Pancreas (tissue), 10 donors: ENCODE data around the gene COLEC11. TPM values are rescaled to one million over a fixed set of nuclear protein-coding genes. Genes with fewer than 3 reads are reported as not detected.
A peak's percentile ranks its signal among the peaks of the same experiment; 100 is the strongest.

Experiments used
- ATAC-seq, 4 donors: fragments of 200-7000 bp; cut with Tn5 transposase; one replicate each; pipeline versions ENCODE4 v1.8.0 to v1.9.1; 2020; ENCODE audit warnings: mild to moderate bottlenecking in 4 of 4, moderate library complexity in 4 of 4
- DNase-seq, 6 donors: peaks; one replicate each; pipeline ENCODE4 v3.0.0-alpha.2; 2020
- FAIRE-seq: peaks from 2 replicates; lab custom pipeline; 2012; peaks lifted over from hg19 to GRCh38; lab: Jason Lieb, UNC
- H3K27ac ChIP-seq, 4 donors: fragments of 200-600 bp; sonication (generic); 1 replicate in 3 of 4; 2 replicates in 1 of 4; pipeline versions ENCODE4 v1.5.0 to v1.8.0; 2020
- H3K27me3 ChIP-seq, 4 donors: fragments of 200-600 bp; one replicate each; pipeline ENCODE4 v1.8.0; 2021
- H3K36me3 ChIP-seq, 3 donors: fragments of 200-600 bp; sonication (generic) in 1 of 3; one replicate each; pipeline versions ENCODE4 v1.5.0 to v1.8.0; 2020 to 2021
- H3K4me1 ChIP-seq, 3 donors: fragments of 200-600 bp; one replicate each; pipeline ENCODE4 v1.8.0; 2021
- H3K4me3 ChIP-seq, 4 donors: fragments of 200-600 bp; sonication (generic) in 2 of 4; one replicate each; pipeline versions ENCODE4 v1.5.0 to v1.8.0; 2020 to 2021
- H3K9me3 ChIP-seq, 4 donors: fragments of 200-600 bp; one replicate each; pipeline ENCODE4 v1.8.0; 2021
- CTCF ChIP-seq, 4 donors: fragments of 200-600 bp; sonication (generic) in 3 of 4; IDR thresholded peaks; one replicate each; pipeline versions ENCODE4 v1.5.0 to v1.8.0; 2021; ENCODE audit warnings: antibody characterized with exemption in 4 of 4
- WGBS, 2 donors: extraction: QIAGEN DNeasy Blood & Tissue Kit; methylation state at CpG; one replicate each; pipeline ENCODE4 v1.1.7; 2013; 5-methylcytosine and 5-hydroxymethylcytosine counted together
- intact Hi-C, 3 donors: fragments of 100-400 bp; cut with DNase I; formaldehyde crosslinking; loops; one replicate each; pipeline versions ENCODE4 v1.11.1 to v1.14.2; 2022
- polyA plus RNA-seq, 2 donors: library from polyadenylated mRNA; stranded (reverse); fragments of 200-250 nt; gene quantifications; one replicate each; pipeline ENCODE4 v1.2.3, GENCODE V29; 2013
- total RNA-seq, 6 donors: library from RNA; stranded (reverse); fragmentation: NEBNext Ultra II Directional in 4 of 6; extraction: Animal tissue kit (Norgen Biotek cat#: 25700) in 4 of 6; gene quantifications; one replicate each; pipeline versions ENCODE4 v1.2.1 to v1.2.4, GENCODE V29; 2021 to 2023
- donor health status: healthy with polysubstance abuse.
- donor health status: DM: no; HTN: no; CAD: no; lungs with moderate emphysema.
- donor health status: DM: no; HTN: no; CAD: no.
- donor health status: control.
- donor health status: control.
- donor health status: Bipolar disorder and iron deficiency.
- donor health status: DM: yes; HTN: yes; CAD: no.
- donor health status: DM: no; HTN: no; CAD: no.
- donor health status: DM: no; HTN: no; CAD: no.
- donor health status: DM: yes; HTN: yes; CAD: no.

COLEC11 gene
- total and polyA plus RNA-seq, 8 donors, result 2.0 to 11.9 (median 3.5) TPM

GRCh38 chr2:3603536-3604206 lies 8.8 kb downstream of the COLEC11 start:
- FAIRE-seq, result no peak
- ATAC-seq, result no peak
- no peak for DNase-seq
- Histone ChIP-seq H3K36me3 (no peaks in the 10 kb centered on the region), H3K9me3 (no peaks in the 10 kb centered on the region), H3K4me3 (no peak overlapping the region), H3K4me1 (no peaks in the 10 kb centered on the region), H3K27me3 (no peaks in the 10 kb centered on the region), H3K27ac (no peak overlapping the region)
- 82 to 90% methylated on average over 19 of the region's 19 CpGs for WGBS, 2 donors
- intact Hi-C loops, result no loop called here
- no peak for TF ChIP-seq CTCF (IDR thresholded peaks at IDR 0.05)

- no peaks in the 10 kb centered on the region for H3K36me3 ChIP-seq
- no peak for ATAC-seq
- H3K27me3 ChIP-seq, result no peaks in the 10 kb centered on the region
- TF ChIP-seq CTCF (IDR thresholded peaks at IDR 0.05), result no peak
- H3K4me3 ChIP-seq, result no peak overlapping the region
- FAIRE-seq, result no peak
- no peak overlapping the region for H3K27ac ChIP-seq
- intact Hi-C loops, result no loop called here
- no peaks in the 10 kb centered on the region for H3K9me3 ChIP-seq
- H3K4me1 ChIP-seq, result no peaks in the 10 kb centered on the region
- WGBS, 2 donors, result 84 to 85% methylated on average over 16 of the region's 16 CpGs
- no peak for DNase-seq
These were observed 9.4 kb downstream of the COLEC11 start for GRCh38 chr2:3604207-3604877.

- Histone ChIP-seq H3K27ac (peak overlapping the region in 2 of 4 donors; percentile 51 to 58), H3K27me3 (no peaks in the 10 kb centered on the region), H3K9me3 (no peaks in the 10 kb centered on the region), H3K4me1 (no peaks in the 10 kb centered on the region), H3K36me3 (no peaks in the 10 kb centered on the region), H3K4me3 (no peak overlapping the region)
- TF ChIP-seq CTCF (IDR thresholded peaks at IDR 0.05), result no peak
- ATAC-seq, result peak in 3 of 4 donors; percentile 59 to 89 (median 82)
- FAIRE-seq, result no peak
- peak in 4 of 6 donors; percentile 57 to 91 (median 64) for DNase-seq
- intact Hi-C loops, result no loop called here
- WGBS, 2 donors, result 25 to 41% methylated on average over 32 to 41 of the region's 44 CpGs
These were observed 10.4 kb downstream of the COLEC11 start for GRCh38 chr2:3604991-3605961.

GRCh38 chr2:3606028-3606369 lies 11.1 kb downstream of the COLEC11 start:
- FAIRE-seq (no peak), DNase-seq (no peak), ATAC-seq (peak in 1 of 4 donors; percentile 2)
- H3K9me3 ChIP-seq, result no peaks in the 10 kb centered on the region
- no peak for TF ChIP-seq CTCF (IDR thresholded peaks at IDR 0.05)
- H3K27ac ChIP-seq, result peak overlapping the region in 2 of 4 donors; percentile 51 to 58
- intact Hi-C loops, result no loop called here
- no peaks in the 10 kb centered on the region for H3K4me1 ChIP-seq
- 71 to 78% methylated on average over 11 of the region's 11 CpGs for WGBS, 2 donors
- no peaks in the 10 kb centered on the region for H3K27me3 ChIP-seq
- no peaks in the 10 kb centered on the region for H3K36me3 ChIP-seq
- H3K4me3 ChIP-seq, result no peak overlapping the region
